ENCODE results near the gene TNNT3.

TNNT3 gene

GRCh38 chr11:1942558-1943260 is 23.2 kb downstream of the TNNT3 start:
- no peaks in the 10 kb centered on the region for H3F3A ChIP-seq (ENCODE audit: insufficient read depth, low read length)
- H3K9ac ChIP-seq (ENCODE audit: low read length): no peak overlapping the region
- H4K20me1 ChIP-seq (ENCODE audit: insufficient read depth, low read length): no peaks in the 10 kb centered on the region
- H3K27ac ChIP-seq (ENCODE audit: low read length): no peak overlapping the region
- TF ChIP-seq EZH2phosphoT487 (IDR thresholded peaks at IDR 0.05; ENCODE audit: low read length) (no peak), CTCF (IDR thresholded peaks at IDR 0.05; ENCODE audit: low read length) (no peak), EZH2 (optimal IDR thresholded peaks at IDR 0.05; ENCODE audit: low read depth, low read length) (no peak)
- no peaks in the 10 kb centered on the region for H3K79me2 ChIP-seq (ENCODE audit: low read length)
- H3K4me1 ChIP-seq (ENCODE audit: low read length): no peaks in the 10 kb centered on the region
- H3K4me2 ChIP-seq (ENCODE audit: low read depth, low read length): no peak overlapping the region
- no peak for DNase-seq
- no peaks in the 10 kb centered on the region for H3K36me3 ChIP-seq (replicated peaks; ENCODE audit: insufficient read depth, low read length)
- H2AFZ ChIP-seq (ENCODE audit: low read length): no peak overlapping the region
- H3K9me3 ChIP-seq (replicated peaks; ENCODE audit: insufficient read depth, low read length): no peaks in the 10 kb centered on the region
- peaks cover 51% of the 10 kb centered on the region for H3K27me3 ChIP-seq (replicated peaks; ENCODE audit: insufficient read depth, low read length)
- no peak overlapping the region for H3K4me3 ChIP-seq (ENCODE audit: low read length)
- H3K9me2 ChIP-seq (replicated peaks; ENCODE audit: insufficient read depth, low read length): no peaks in the 10 kb centered on the region

DNA sequence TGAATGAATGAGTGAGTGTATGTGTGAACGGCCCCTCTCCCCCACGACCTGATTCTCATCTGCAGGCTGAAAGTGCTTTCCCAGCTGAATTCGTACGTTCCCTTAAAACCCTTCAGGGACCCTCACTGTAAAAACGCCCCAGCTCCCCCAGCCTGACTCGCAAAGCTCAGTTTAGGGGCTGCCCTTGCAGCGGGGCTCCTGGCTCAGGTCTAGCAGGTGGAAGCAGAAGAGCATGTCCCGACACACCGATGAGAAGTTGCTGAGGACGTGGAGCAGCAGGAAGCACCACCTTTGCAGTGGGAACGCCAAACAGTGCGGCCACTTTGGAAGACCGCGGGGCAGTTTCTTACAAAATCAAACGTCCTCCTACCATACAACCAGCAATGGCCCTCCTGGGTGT is 24.1 kb downstream of the TNNT3 start:
- DNase-seq: no peak
- Histone ChIP-seq H3F3A (ENCODE audit: insufficient read depth, low read length) (no peaks in the 10 kb centered on the region), H3K9me3 (replicated peaks; ENCODE audit: insufficient read depth, low read length) (no peaks in the 10 kb centered on the region), H3K36me3 (replicated peaks; ENCODE audit: insufficient read depth, low read length) (no peaks in the 10 kb centered on the region), H3K27ac (ENCODE audit: low read length) (no peak overlapping the region), H3K79me2 (ENCODE audit: low read length) (no peaks in the 10 kb centered on the region), H3K9ac (ENCODE audit: low read length) (no peak overlapping the region), H3K4me1 (ENCODE audit: low read length) (no peaks in the 10 kb centered on the region), H3K9me2 (replicated peaks; ENCODE audit: insufficient read depth, low read length) (no peaks in the 10 kb centered on the region), H2AFZ (ENCODE audit: low read length) (no peak overlapping the region), H3K27me3 (replicated peaks; ENCODE audit: insufficient read depth, low read length) (peaks cover 43% of the 10 kb centered on the region), H3K4me3 (ENCODE audit: low read length) (no peak overlapping the region), H3K4me2 (ENCODE audit: low read depth, low read length) (no peak overlapping the region), H4K20me1 (ENCODE audit: insufficient read depth, low read length) (no peaks in the 10 kb centered on the region)
- TF ChIP-seq CTCF (IDR thresholded peaks at IDR 0.05; ENCODE audit: low read length): no peak
- TF ChIP-seq EZH2 (optimal IDR thresholded peaks at IDR 0.05; ENCODE audit: low read depth, low read length): no peak
- TF ChIP-seq EZH2phosphoT487 (IDR thresholded peaks at IDR 0.05; ENCODE audit: low read length): no peak

GRCh38 chr11:1943977-1944376 is 24.5 kb downstream of the TNNT3 start:
- no peaks in the 10 kb centered on the region for H3F3A ChIP-seq (ENCODE audit: insufficient read depth, low read length)
- H3K36me3 ChIP-seq (replicated peaks; ENCODE audit: insufficient read depth, low read length): no peaks in the 10 kb centered on the region
- no peaks in the 10 kb centered on the region for H4K20me1 ChIP-seq (ENCODE audit: insufficient read depth, low read length)
- no peak for DNase-seq
- H3K9me2 ChIP-seq (replicated peaks; ENCODE audit: insufficient read depth, low read length): no peaks in the 10 kb centered on the region
- H3K27me3 ChIP-seq (replicated peaks; ENCODE audit: insufficient read depth, low read length): peaks cover 39% of the 10 kb centered on the region
- H3K4me2 ChIP-seq (ENCODE audit: low read depth, low read length): no peak overlapping the region
- no peak overlapping the region for H2AFZ ChIP-seq (ENCODE audit: low read length)
- H3K9ac ChIP-seq (ENCODE audit: low read length): no peak overlapping the region
- H3K79me2 ChIP-seq (ENCODE audit: low read length): no peaks in the 10 kb centered on the region
- TF ChIP-seq EZH2phosphoT487 (IDR thresholded peaks at IDR 0.05; ENCODE audit: low read length) (no peak), EZH2 (optimal IDR thresholded peaks at IDR 0.05; ENCODE audit: low read depth, low read length) (no peak), CTCF (IDR thresholded peaks at IDR 0.05; ENCODE audit: low read length) (no peak)
- no peak overlapping the region for H3K4me3 ChIP-seq (ENCODE audit: low read length)
- no peaks in the 10 kb centered on the region for H3K9me3 ChIP-seq (replicated peaks; ENCODE audit: insufficient read depth, low read length)
- H3K27ac ChIP-seq (ENCODE audit: low read length): no peak overlapping the region
- no peaks in the 10 kb centered on the region for H3K4me1 ChIP-seq (ENCODE audit: low read length)
